Pancreas (tissue), 10 donors: Measurements from ENCODE around the gene ACTG1. TPM values are rescaled to one million over a fixed set of nuclear protein-coding genes. Genes with fewer than 3 reads are reported as not detected.
A peak's percentile ranks its signal among the peaks of the same experiment; 100 is the strongest.

Experiments used
- ATAC-seq, 4 donors: fragments of 200-7000 bp; cut with Tn5 transposase; one replicate each; pipeline versions ENCODE4 v1.8.0 to v1.9.1; 2020; ENCODE audit warnings: mild to moderate bottlenecking in 4 of 4, moderate library complexity in 4 of 4
- DNase-seq, 6 donors: peaks; one replicate each; pipeline ENCODE4 v3.0.0-alpha.2; 2020
- FAIRE-seq: peaks from 2 replicates; lab custom pipeline; 2012; peaks lifted over from hg19 to GRCh38; lab: Jason Lieb, UNC
- H3K27ac ChIP-seq, 4 donors: fragments of 200-600 bp; sonication (generic); 1 replicate in 3 of 4; 2 replicates in 1 of 4; pipeline versions ENCODE4 v1.5.0 to v1.8.0; 2020
- H3K27me3 ChIP-seq, 4 donors: fragments of 200-600 bp; one replicate each; pipeline ENCODE4 v1.8.0; 2021
- H3K36me3 ChIP-seq, 3 donors: fragments of 200-600 bp; sonication (generic) in 1 of 3; one replicate each; pipeline versions ENCODE4 v1.5.0 to v1.8.0; 2020 to 2021
- H3K4me1 ChIP-seq, 3 donors: fragments of 200-600 bp; one replicate each; pipeline ENCODE4 v1.8.0; 2021
- H3K4me3 ChIP-seq, 4 donors: fragments of 200-600 bp; sonication (generic) in 2 of 4; one replicate each; pipeline versions ENCODE4 v1.5.0 to v1.8.0; 2020 to 2021
- H3K9me3 ChIP-seq, 4 donors: fragments of 200-600 bp; one replicate each; pipeline ENCODE4 v1.8.0; 2021
- WGBS, 2 donors: extraction: QIAGEN DNeasy Blood & Tissue Kit; methylation state at CpG; one replicate each; pipeline ENCODE4 v1.1.7; 2013; 5-methylcytosine and 5-hydroxymethylcytosine counted together
- intact Hi-C, 3 donors: fragments of 100-400 bp; cut with DNase I; formaldehyde crosslinking; loops; one replicate each; pipeline versions ENCODE4 v1.11.1 to v1.14.2; 2022
- polyA plus RNA-seq, 2 donors: library from polyadenylated mRNA; stranded (reverse); fragments of 200-250 nt; gene quantifications; one replicate each; pipeline ENCODE4 v1.2.3, GENCODE V29; 2013
- total RNA-seq, 6 donors: library from RNA; stranded (reverse); fragmentation: NEBNext Ultra II Directional in 4 of 6; extraction: Animal tissue kit (Norgen Biotek cat#: 25700) in 4 of 6; gene quantifications; one replicate each; pipeline versions ENCODE4 v1.2.1 to v1.2.4, GENCODE V29; 2021 to 2023
- TF ChIP-seq, protein P1 (sequence below), 4 donors: fragments of 200-600 bp; sonication (generic) in 3 of 4; IDR thresholded peaks; one replicate each; pipeline versions ENCODE4 v1.5.0 to v1.8.0; 2021; ENCODE audit warnings: antibody characterized with exemption in 4 of 4
- donor health status: healthy with polysubstance abuse.
- donor health status: DM: no; HTN: no; CAD: no; lungs with moderate emphysema.
- donor health status: DM: no; HTN: no; CAD: no.
- donor health status: control.
- donor health status: control.
- donor health status: Bipolar disorder and iron deficiency.
- donor health status: DM: yes; HTN: yes; CAD: no.
- donor health status: DM: no; HTN: no; CAD: no.
- donor health status: DM: no; HTN: no; CAD: no.
- donor health status: DM: yes; HTN: yes; CAD: no.

The ACTG1 gene
- total and polyA plus RNA-seq, 8 donors: 889 to 2,872 (median 1,674) TPM

DNA sequence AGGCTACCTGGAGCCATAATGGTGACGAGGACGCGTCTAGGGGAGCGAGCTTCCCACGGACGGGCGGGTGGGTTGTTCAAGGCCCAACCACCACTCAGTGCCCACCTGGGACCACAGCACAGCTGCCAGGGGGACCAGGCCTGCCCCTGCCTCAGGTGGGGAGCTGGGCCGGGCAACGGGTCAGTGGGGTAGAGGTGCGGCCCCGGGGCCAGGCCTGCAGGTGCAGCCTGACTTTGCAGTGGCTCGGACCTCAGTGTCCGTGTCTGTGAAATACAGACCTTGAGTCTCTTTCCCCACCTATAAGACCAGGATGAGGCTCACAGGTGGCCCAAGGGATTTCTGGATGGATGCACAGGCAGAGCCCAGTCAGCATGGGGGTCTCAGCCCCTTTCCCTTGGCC is 43.3 kb downstream of the ACTG1 start:
- 91 to 93% methylated on average over 13 of the region's 13 CpGs for WGBS, 2 donors

DNA sequence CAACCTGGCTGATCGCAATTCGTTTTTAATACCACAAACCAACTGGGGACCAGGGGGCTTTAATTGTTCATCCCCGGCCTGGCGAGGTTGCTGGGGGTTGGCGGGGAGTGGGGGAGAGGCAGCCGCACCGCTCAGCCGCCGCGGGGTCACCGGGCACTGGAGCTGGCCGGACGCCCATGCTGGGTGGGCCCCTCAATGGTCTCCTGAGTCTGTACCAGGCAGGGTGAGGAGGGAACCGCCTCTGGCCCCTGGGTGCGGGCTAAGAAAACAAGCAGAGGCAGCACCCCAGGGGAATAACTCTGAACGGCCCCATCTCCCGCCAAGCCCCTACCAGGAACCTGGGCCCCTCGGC is 43.9 kb downstream of the ACTG1 start:
- intact Hi-C loops: no loop called here
- no peak for DNase-seq
- no peak overlapping the region for H3K27ac ChIP-seq
- H3K4me1 ChIP-seq: peaks cover 0 to 8% (median 6%) of the 10 kb centered on the region in 3 donors
- TF ChIP-seq, protein P1, sequence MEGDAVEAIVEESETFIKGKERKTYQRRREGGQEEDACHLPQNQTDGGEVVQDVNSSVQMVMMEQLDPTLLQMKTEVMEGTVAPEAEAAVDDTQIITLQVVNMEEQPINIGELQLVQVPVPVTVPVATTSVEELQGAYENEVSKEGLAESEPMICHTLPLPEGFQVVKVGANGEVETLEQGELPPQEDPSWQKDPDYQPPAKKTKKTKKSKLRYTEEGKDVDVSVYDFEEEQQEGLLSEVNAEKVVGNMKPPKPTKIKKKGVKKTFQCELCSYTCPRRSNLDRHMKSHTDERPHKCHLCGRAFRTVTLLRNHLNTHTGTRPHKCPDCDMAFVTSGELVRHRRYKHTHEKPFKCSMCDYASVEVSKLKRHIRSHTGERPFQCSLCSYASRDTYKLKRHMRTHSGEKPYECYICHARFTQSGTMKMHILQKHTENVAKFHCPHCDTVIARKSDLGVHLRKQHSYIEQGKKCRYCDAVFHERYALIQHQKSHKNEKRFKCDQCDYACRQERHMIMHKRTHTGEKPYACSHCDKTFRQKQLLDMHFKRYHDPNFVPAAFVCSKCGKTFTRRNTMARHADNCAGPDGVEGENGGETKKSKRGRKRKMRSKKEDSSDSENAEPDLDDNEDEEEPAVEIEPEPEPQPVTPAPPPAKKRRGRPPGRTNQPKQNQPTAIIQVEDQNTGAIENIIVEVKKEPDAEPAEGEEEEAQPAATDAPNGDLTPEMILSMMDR (IDR thresholded peaks at IDR 0.05): no peak
- FAIRE-seq: no peak
- H3K27me3 ChIP-seq: no peaks in the 10 kb centered on the region
- no peak overlapping the region for H3K4me3 ChIP-seq
- WGBS, 2 donors: 62 to 66% methylated on average over 17 to 18 of the region's 18 CpGs
- no peak for ATAC-seq
- H3K36me3 ChIP-seq: no peaks in the 10 kb centered on the region
- no peaks in the 10 kb centered on the region for H3K9me3 ChIP-seq

More for the DNA sequence above, 43.3 kb downstream of the ACTG1 start:
- DNase-seq (no peak), ATAC-seq (no peak), FAIRE-seq (no peak)
- Histone ChIP-seq H3K36me3 (no peaks in the 10 kb centered on the region), H3K27me3 (no peaks in the 10 kb centered on the region), H3K4me1 (peaks cover 0 to 8% (median 6%) of the 10 kb centered on the region in 3 donors), H3K4me3 (no peak overlapping the region), H3K27ac (no peak overlapping the region), H3K9me3 (no peaks in the 10 kb centered on the region)
- TF ChIP-seq, protein P1 (IDR thresholded peaks at IDR 0.05): no peak
- intact Hi-C loops: no loop called here

DNA sequence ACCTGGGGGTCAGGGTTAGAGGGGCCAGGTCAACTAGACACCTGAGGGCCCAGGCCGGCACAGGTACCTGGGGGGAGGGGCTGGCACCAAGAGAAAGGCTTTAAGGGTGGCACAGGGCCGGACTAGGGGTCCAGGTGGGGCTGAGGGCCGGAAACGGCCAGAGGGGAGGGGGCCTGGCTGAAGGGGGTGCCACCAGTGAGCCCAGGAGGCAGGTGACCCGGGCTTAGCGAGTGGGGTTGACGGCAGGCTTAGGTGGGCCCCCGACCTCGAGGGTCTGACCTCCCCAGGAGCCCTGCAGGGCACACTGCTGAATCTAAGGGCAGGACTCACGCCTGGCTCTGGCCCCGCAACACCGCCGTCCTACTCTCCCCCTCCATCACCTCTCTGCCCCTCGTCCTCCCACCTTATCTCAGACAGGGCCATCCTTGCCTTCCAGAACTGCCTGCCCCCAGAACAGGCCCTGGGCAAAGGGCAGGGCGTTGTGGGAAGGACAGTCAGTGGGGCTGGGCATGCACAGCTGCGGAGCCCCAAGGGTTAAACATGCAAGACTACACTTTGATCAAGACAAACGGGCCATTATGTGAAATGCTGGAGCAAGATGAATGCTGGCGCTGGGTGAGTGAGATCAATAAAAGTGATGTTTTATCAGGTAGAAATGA is 44.4 kb downstream of the ACTG1 start:
- TF ChIP-seq, protein P1 (IDR thresholded peaks at IDR 0.05): no peak
- H3K4me1 ChIP-seq: peaks cover 0 to 8% (median 6%) of the 10 kb centered on the region in 3 donors
- no peaks in the 10 kb centered on the region for H3K36me3 ChIP-seq
- 63 to 71% methylated on average over 12 to 18 of the region's 18 CpGs for WGBS, 2 donors
- H3K9me3 ChIP-seq: no peaks in the 10 kb centered on the region
- H3K27me3 ChIP-seq: no peaks in the 10 kb centered on the region
- DNase-seq (no peak), FAIRE-seq (no peak), ATAC-seq (peak in 1 of 4 donors; percentile 27)
- no peak overlapping the region for H3K4me3 ChIP-seq
- intact Hi-C loops: no loop called here
- no peak overlapping the region for H3K27ac ChIP-seq

DNA sequence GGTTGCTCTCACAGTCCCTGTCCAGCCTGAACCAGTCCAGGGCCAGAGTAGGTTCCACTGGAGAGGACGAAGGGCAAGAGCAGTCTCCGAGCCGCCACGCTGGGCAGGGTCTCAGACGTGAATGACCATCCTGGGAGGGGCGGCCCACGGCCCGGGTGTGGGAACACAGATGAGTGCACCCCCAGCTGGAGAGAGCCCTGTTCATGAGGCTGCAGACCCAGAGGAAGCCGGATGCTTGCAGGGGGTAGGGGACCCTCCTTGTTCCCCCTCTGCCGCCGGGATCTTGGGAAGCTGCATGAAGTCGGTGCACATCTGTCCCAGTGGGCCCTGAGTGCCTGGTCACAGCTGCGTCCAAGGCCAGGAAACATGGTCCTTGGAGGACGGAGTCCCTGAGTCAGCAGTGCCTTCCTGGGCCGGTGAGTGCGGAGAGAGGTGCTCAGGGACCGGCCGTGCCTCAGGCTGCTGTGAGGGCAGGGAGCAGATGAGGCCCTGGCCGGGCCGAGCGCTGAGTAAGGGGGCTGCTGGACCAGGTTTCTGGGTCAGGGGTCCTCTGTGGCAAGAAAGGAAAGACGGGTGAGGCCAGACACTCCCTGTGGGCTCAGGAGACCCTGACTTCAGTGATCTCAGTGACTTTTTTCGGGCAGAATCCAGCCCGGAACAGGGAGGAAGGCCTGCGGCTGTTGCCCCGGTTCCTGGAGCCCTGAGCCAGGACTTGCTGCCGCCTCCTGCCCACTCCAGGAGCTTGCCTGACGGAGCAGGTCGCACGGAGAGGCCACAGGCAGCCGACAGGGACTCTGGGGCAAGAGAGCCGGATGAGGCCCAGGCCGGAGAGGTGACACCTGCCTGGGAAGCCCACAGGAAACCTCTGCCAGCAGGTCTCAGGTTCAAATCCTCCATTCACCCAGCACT is 45.8 kb downstream of the ACTG1 start:
- ATAC-seq (peak; percentile 31 to 78 (median 52)), FAIRE-seq (no peak), DNase-seq (peak in 2 of 6 donors; percentile 39 to 60)
- Histone ChIP-seq H3K4me3 (no peak overlapping the region), H3K27me3 (no peaks in the 10 kb centered on the region), H3K9me3 (no peaks in the 10 kb centered on the region), H3K4me1 (no peaks in the 10 kb centered on the region), H3K27ac (no peak overlapping the region), H3K36me3 (no peaks in the 10 kb centered on the region)
- TF ChIP-seq, protein P1 (IDR thresholded peaks at IDR 0.05): no peak
- WGBS, 2 donors: 74 to 76% methylated on average over 33 of the region's 33 CpGs
- intact Hi-C loops: no loop called here
